Ectodermal cell (in vitro differentiated cells): ENCODE results near the gene RALGAPB.

Experiments used
- H3K27ac ChIP-seq: 2 replicates; pipeline ENCODE4 v1.7.0; 2013; ENCODE audit warnings: mild to moderate bottlenecking, low read depth, low read length; ENCODE audit not compliant: insufficient read depth, poor library complexity, severe bottlenecking
- H3K27me3 ChIP-seq: 2 replicates; pipeline ENCODE4 v1.7.0; 2013; ENCODE audit warnings: mild to moderate bottlenecking, low read length; ENCODE audit not compliant: insufficient read depth, control insufficient read depth, poor library complexity, severe bottlenecking
- H3K36me3 ChIP-seq: one replicate; pipeline ENCODE4 v1.7.0; 2013; ENCODE audit warnings: low read length; ENCODE audit not compliant: control insufficient read depth, insufficient read depth
- H3K4me1 ChIP-seq: one replicate; pipeline ENCODE4 v1.7.0; 2013; ENCODE audit warnings: low read length; ENCODE audit not compliant: control insufficient read depth, insufficient read depth
- H3K4me3 ChIP-seq: 2 replicates; pipeline ENCODE4 v1.7.0; 2013; ENCODE audit warnings: low read depth, low read length, control low read depth; ENCODE audit not compliant: insufficient read depth
- H3K9me3 ChIP-seq: 2 replicates; pipeline ENCODE4 v1.7.0; 2013; ENCODE audit warnings: mild to moderate bottlenecking, low read length, moderate library complexity; ENCODE audit not compliant: control insufficient read depth
- WGBS, 2 experiments: methylation state at CpG; one replicate each; pipeline ENCODE4 v1.1.7; 2013; ENCODE audit warnings: missing lambda C conversion rate in 2 of 2; 5-methylcytosine and 5-hydroxymethylcytosine counted together

The RALGAPB gene

GRCh38 chr20:38558596-38559360, 86.1 kb downstream of the RALGAPB start:
- no peaks in the 10 kb centered on the region for H3K27me3 ChIP-seq
- H3K4me1 ChIP-seq = no peaks in the 10 kb centered on the region
- H3K9me3 ChIP-seq = no peaks in the 10 kb centered on the region
- WGBS, 2 experiments = 95 to 98% methylated on average over 2 of the region's 3 CpGs
- no peak overlapping the region for H3K4me3 ChIP-seq
- H3K27ac ChIP-seq = no peak overlapping the region
- H3K36me3 ChIP-seq = peaks cover 9% of the 10 kb centered on the region

- Histone ChIP-seq H3K9me3 (no peaks in the 10 kb centered on the region), H3K4me3 (no peak overlapping the region), H3K27ac (no peak overlapping the region), H3K4me1 (no peaks in the 10 kb centered on the region), H3K36me3 (peaks cover 3% of the 10 kb centered on the region), H3K27me3 (no peaks in the 10 kb centered on the region)
- 97 to 98% methylated on average over 3 of the region's 3 CpGs for WGBS, 2 experiments
Measured at GRCh38 chr20:38559764-38560163, 87.1 kb downstream of the RALGAPB start.

- H3K4me1 ChIP-seq = no peaks in the 10 kb centered on the region
- H3K36me3 ChIP-seq = no peaks in the 10 kb centered on the region
- H3K9me3 ChIP-seq = no peaks in the 10 kb centered on the region
- H3K27me3 ChIP-seq = no peaks in the 10 kb centered on the region
- no peak overlapping the region for H3K4me3 ChIP-seq
- WGBS, 2 experiments = 94 to 97% methylated on average over 6 of the region's 6 CpGs
- H3K27ac ChIP-seq = no peak overlapping the region
Measured at GRCh38 chr20:38563802-38564431, 91.3 kb downstream of the RALGAPB start.

- H3K9me3 ChIP-seq = no peaks in the 10 kb centered on the region
- 93 to 97% methylated on average over 1 of the region's 1 CpG for whole genome bisulfite sequencing, 2 experiments
- no peak overlapping the region for H3K4me3 ChIP-seq
- no peaks in the 10 kb centered on the region for H3K27me3 ChIP-seq
- H3K36me3 ChIP-seq = no peaks in the 10 kb centered on the region
- no peaks in the 10 kb centered on the region for H3K4me1 ChIP-seq
- H3K27ac ChIP-seq = no peak overlapping the region
Measured at GRCh38 chr20:38564680-38565079, 92.0 kb downstream of the RALGAPB start.

GRCh38 chr20:38566036-38566598, 93.5 kb downstream of the RALGAPB start:
- Histone ChIP-seq H3K9me3 (no peaks in the 10 kb centered on the region), H3K36me3 (no peaks in the 10 kb centered on the region), H3K27ac (no peak overlapping the region), H3K27me3 (no peaks in the 10 kb centered on the region), H3K4me3 (no peak overlapping the region), H3K4me1 (no peaks in the 10 kb centered on the region)
- WGBS, 2 experiments = 94 to 97% methylated on average over 6 of the region's 6 CpGs

GRCh38 chr20:38569747-38570525, 97.3 kb downstream of the RALGAPB start:
- peaks cover 5% of the 10 kb centered on the region for H3K36me3 ChIP-seq
- 95 to 96% methylated on average over 4 of the region's 5 CpGs for WGBS, 2 experiments

GRCh38 chr20:38573413-38573812, 100.8 kb downstream of the RALGAPB start:
- peaks cover 5% of the 10 kb centered on the region for H3K36me3 ChIP-seq
- no peaks in the 10 kb centered on the region for H3K27me3 ChIP-seq
- no peaks in the 10 kb centered on the region for H3K9me3 ChIP-seq
- no peak overlapping the region for H3K4me3 ChIP-seq
- peaks cover 4% of the 10 kb centered on the region for H3K4me1 ChIP-seq
- no peak overlapping the region for H3K27ac ChIP-seq
- WGBS, 2 experiments = 94 to 95% methylated on average over 7 of the region's 7 CpGs

More at GRCh38 chr20:38569747-38570525, 97.3 kb downstream of the RALGAPB start:
- H3K27me3 ChIP-seq = no peaks in the 10 kb centered on the region
- no peaks in the 10 kb centered on the region for H3K9me3 ChIP-seq
- H3K4me1 ChIP-seq = no peaks in the 10 kb centered on the region
- no peak overlapping the region for H3K4me3 ChIP-seq
- no peak overlapping the region for H3K27ac ChIP-seq

- no peaks in the 10 kb centered on the region for H3K9me3 ChIP-seq
- no peak overlapping the region for H3K4me3 ChIP-seq
- WGBS, 2 experiments = 77 to 78% methylated on average over 7 of the region's 7 CpGs
- no peak overlapping the region for H3K27ac ChIP-seq
- no peaks in the 10 kb centered on the region for H3K27me3 ChIP-seq
- H3K4me1 ChIP-seq = peaks cover 12% of the 10 kb centered on the region
- no peaks in the 10 kb centered on the region for H3K36me3 ChIP-seq
Measured at GRCh38 chr20:38579219-38579910, 106.7 kb downstream of the RALGAPB start.

GRCh38 chr20:38579921-38580320, 107.3 kb downstream of the RALGAPB start:
- WGBS, 2 experiments = 92 to 97% methylated on average over 4 of the region's 4 CpGs
- H3K27ac ChIP-seq = no peak overlapping the region
- H3K4me3 ChIP-seq = no peak overlapping the region
- H3K4me1 ChIP-seq = peaks cover 12% of the 10 kb centered on the region
- no peaks in the 10 kb centered on the region for H3K36me3 ChIP-seq
- no peaks in the 10 kb centered on the region for H3K27me3 ChIP-seq
- H3K9me3 ChIP-seq = no peaks in the 10 kb centered on the region
